Sigmoid colon (tissue), 7 donors: ENCODE data around the gene TWIST1. TPM values are rescaled to one million over a fixed set of nuclear protein-coding genes. Genes with fewer than 3 reads are reported as not detected.

Experiments used
- DNase-seq: peaks from one replicate; pipeline ENCODE4 v3.0.0-alpha.2; 2019
- H3K27ac ChIP-seq, 4 donors: fragments of 200-600 bp; sonication (generic); one replicate each; pipeline ENCODE4 v1.5.1; 2016 to 2019; ENCODE audit warnings: mild to moderate bottlenecking in 1 of 4
- H3K27me3 ChIP-seq, 3 donors: fragments of 200-600 bp; sonication (generic); one replicate each; pipeline ENCODE4 v1.5.1; 2019; ENCODE audit warnings: mild to moderate bottlenecking in 1 of 3
- H3K36me3 ChIP-seq, 4 donors: fragments of 200-600 bp; sonication (generic); one replicate each; pipeline ENCODE4 v1.5.1; 2016 to 2019
- H3K4me1 ChIP-seq, 4 donors: fragments of 200-600 bp; sonication (generic); one replicate each; pipeline ENCODE4 v1.5.1; 2017 to 2019
- H3K4me3 ChIP-seq, 4 donors: fragments of 200-600 bp; sonication (generic); one replicate each; pipeline ENCODE4 v1.5.1; 2017 to 2019; ENCODE audit warnings: mild to moderate bottlenecking in 2 of 4, moderate library complexity in 1 of 4
- H3K9me3 ChIP-seq, 4 donors: fragments of 200-600 bp in 3 of 4; sonication (generic) in 3 of 4; one replicate each; pipeline versions ENCODE4 v1.5.1 to v1.6.1; 2013 to 2019
- EP300 ChIP-seq, 4 donors: sonication (generic); formaldehyde crosslinking; IDR thresholded peaks; one replicate each; pipeline ENCODE4 v1.6.1; 2017; ENCODE audit warnings: antibody characterized with exemption in 4 of 4
- POLR2A ChIP-seq, 2 donors: fragments of 450-650 bp; IDR thresholded peaks; one replicate each; pipeline ENCODE4 v1.6.1; 2016; ENCODE audit warnings: antibody characterized with exemption in 2 of 2, mild to moderate bottlenecking in 2 of 2, moderate library complexity in 2 of 2
- POLR2AphosphoS5 ChIP-seq, 4 donors: sonication (generic); formaldehyde crosslinking; IDR thresholded peaks; one replicate each; pipeline ENCODE4 v1.6.1; 2017; ENCODE audit warnings: antibody characterized with exemption in 4 of 4
- WGBS, 2 donors: extraction: QIAGEN DNeasy Blood & Tissue Kit; methylation state at CpG; one replicate each; pipeline ENCODE4 v1.1.7; 2013; 5-methylcytosine and 5-hydroxymethylcytosine counted together
- intact Hi-C: fragments of 100-400 bp; cut with DNase I; formaldehyde crosslinking; loops from one replicate; pipeline ENCODE4 v1.15.1; 2023
- polyA plus RNA-seq, 3 donors: library from polyadenylated mRNA; stranded (reverse); fragments of 200-250 nt; gene quantifications; one replicate each; pipeline ENCODE4 v1.2.3, GENCODE V29; 2013
- total RNA-seq, 4 donors: library from RNA; depleted of rRNA; stranded (reverse); fragments of >200 nt; gene quantifications; one replicate each; pipeline ENCODE4 v1.1.0, GENCODE V29; 2016
- TF ChIP-seq, protein P1 (sequence below), 4 experiments: fragments of 450-650 bp in 3 of 4; fragments of 200-600 bp in 1 of 4; IDR thresholded peaks; one replicate each; pipeline ENCODE4 v1.5.1; 2016 to 2019; ENCODE audit warnings: antibody characterized with exemption in 4 of 4, mild to moderate bottlenecking in 3 of 4, moderate library complexity in 2 of 4
- donor health status: healthy with polysubstance abuse.
- donor health status: Bipolar disorder and iron deficiency.
- donor health status: healthy.

TWIST1 gene
- total and polyA plus RNA-seq, 7 donors, result 1.0 to 17.8 (median 2.9) TPM; not detected in 1

- H3K4me3 ChIP-seq, result no peak overlapping the region
- 59 to 65% methylated on average over 1 of the region's 1 CpG for WGBS, 2 donors
- H3K27me3 ChIP-seq, result no peaks in the 10 kb centered on the region
- H3K4me1 ChIP-seq, result no peaks in the 10 kb centered on the region
- TF ChIP-seq POLR2AphosphoS5 (IDR thresholded peaks at IDR 0.05), result no peak
- no peak for TF ChIP-seq POLR2A (IDR thresholded peaks at IDR 0.05)
- no peak for TF ChIP-seq EP300 (IDR thresholded peaks at IDR 0.05)
- TF ChIP-seq, protein P1, sequence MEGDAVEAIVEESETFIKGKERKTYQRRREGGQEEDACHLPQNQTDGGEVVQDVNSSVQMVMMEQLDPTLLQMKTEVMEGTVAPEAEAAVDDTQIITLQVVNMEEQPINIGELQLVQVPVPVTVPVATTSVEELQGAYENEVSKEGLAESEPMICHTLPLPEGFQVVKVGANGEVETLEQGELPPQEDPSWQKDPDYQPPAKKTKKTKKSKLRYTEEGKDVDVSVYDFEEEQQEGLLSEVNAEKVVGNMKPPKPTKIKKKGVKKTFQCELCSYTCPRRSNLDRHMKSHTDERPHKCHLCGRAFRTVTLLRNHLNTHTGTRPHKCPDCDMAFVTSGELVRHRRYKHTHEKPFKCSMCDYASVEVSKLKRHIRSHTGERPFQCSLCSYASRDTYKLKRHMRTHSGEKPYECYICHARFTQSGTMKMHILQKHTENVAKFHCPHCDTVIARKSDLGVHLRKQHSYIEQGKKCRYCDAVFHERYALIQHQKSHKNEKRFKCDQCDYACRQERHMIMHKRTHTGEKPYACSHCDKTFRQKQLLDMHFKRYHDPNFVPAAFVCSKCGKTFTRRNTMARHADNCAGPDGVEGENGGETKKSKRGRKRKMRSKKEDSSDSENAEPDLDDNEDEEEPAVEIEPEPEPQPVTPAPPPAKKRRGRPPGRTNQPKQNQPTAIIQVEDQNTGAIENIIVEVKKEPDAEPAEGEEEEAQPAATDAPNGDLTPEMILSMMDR (IDR thresholded peaks at IDR 0.05), result no peak
- no peaks in the 10 kb centered on the region for H3K9me3 ChIP-seq
- intact Hi-C loops, result no loop called here
- H3K36me3 ChIP-seq, result no peaks in the 10 kb centered on the region
- DNase-seq, result no peak
- H3K27ac ChIP-seq, result no peak overlapping the region
These were observed 47.6 kb downstream of the TWIST1 start for GRCh38 chr7:19069842-19070241.

DNA sequence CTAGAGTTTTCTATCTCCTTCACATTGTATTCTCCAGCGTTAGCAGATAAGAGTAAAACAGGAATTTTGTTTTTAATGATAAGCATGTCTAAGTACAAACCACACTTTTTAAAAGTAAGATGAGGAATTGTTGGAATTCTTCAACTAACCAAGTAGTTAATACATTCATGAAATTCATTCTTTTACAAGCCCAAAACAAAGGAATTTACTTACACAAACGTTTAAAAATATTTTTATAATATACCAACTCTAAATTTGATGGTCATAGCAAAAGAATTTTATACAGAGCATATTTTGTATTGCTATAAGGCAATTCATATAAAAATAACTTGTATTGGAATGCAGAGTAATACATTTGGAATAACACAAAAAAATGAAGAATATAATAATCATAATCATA is 51.3 kb downstream of the TWIST1 start:
- H3K27me3 ChIP-seq, result no peaks in the 10 kb centered on the region
- intact Hi-C loops, result no loop called here
- 32 to 48% methylated on average over 2 of the region's 2 CpGs for WGBS, 2 donors
- H3K4me1 ChIP-seq, result no peaks in the 10 kb centered on the region
- no peak overlapping the region for H3K27ac ChIP-seq
- no peaks in the 10 kb centered on the region for H3K9me3 ChIP-seq
- H3K4me3 ChIP-seq, result no peak overlapping the region
- TF ChIP-seq, protein P1 (IDR thresholded peaks at IDR 0.05), result no peak
- TF ChIP-seq EP300 (IDR thresholded peaks at IDR 0.05) (no peak), POLR2AphosphoS5 (IDR thresholded peaks at IDR 0.05) (no peak), POLR2A (IDR thresholded peaks at IDR 0.05) (no peak)
- no peaks in the 10 kb centered on the region for H3K36me3 ChIP-seq
- DNase-seq, result no peak

Other genes starting within 250 kb of the TWIST1 start
- gene FERD3L, start 27.8 kb upstream of the TWIST1 start, total RNA-seq, result not detected
- not detected for gene FERD3L, start 27.8 kb upstream of the TWIST1 start, polyA plus RNA-seq